Endothelial cell of umbilical vein (primary cell): ENCODE results near the gene SS18L1. TPM values are rescaled to one million over a fixed set of nuclear protein-coding genes. Genes with fewer than 3 reads are reported as not detected.
A peak's percentile ranks its signal among the peaks of the same experiment; 100 is the strongest.

Experiments
- BruUV-seq: library from RNA; stranded (reverse); fragments of 400-500 nt; replicated peaks from 2 replicates; lab custom pipeline; 2021; lab: Mats Ljungman, UMichigan
- CTCF ChIA-PET: fragments of 300-600, 350-600 bp; sonication (Branson Sonifier 250); formaldehyde crosslinking; loops from one replicate; lab custom pipeline; 2021; ENCODE audit warnings: antibody characterized with exemption, inconsistent platforms; lab: Charles Lee
- POLR2A ChIA-PET: fragments of 300-600, 350-600 bp; sonication (Branson Sonifier 250); formaldehyde crosslinking; loops from one replicate; lab custom pipeline; 2021; ENCODE audit warnings: antibody characterized with exemption, inconsistent platforms; lab: Charles Lee
- DNase-seq: peaks from one replicate; pipeline ENCODE4 v3.0.0-alpha.2; 2011; ENCODE audit warnings: low read depth, low spot score
- FAIRE-seq: peaks from 2 replicates; lab custom pipeline; 2011; peaks lifted over from hg19 to GRCh38; lab: Jason Lieb, UNC
- H2AFZ ChIP-seq: 2 replicates; pipeline ENCODE4 v1.6.0; 2012; ENCODE audit warnings: low read depth, low read length, control low read depth, inconsistent platforms
- H3K27ac ChIP-seq: 2 replicates; pipeline ENCODE4 v1.5.1; 2011; ENCODE audit warnings: low read depth, mild to moderate bottlenecking, control low read depth, low read length, moderate library complexity; ENCODE audit not compliant: insufficient read depth
- H3K27me3 ChIP-seq, 2 experiments: 2 replicates each; pipeline versions ENCODE4 v1.6.0 to v1.6.1; 2011; ENCODE audit warnings: low read length in 2 of 2, mixed read lengths in 1 of 2; ENCODE audit not compliant: control insufficient read depth in 2 of 2, insufficient read depth in 2 of 2
- H3K36me3 ChIP-seq, 2 experiments: 2 replicates in 1 of 2; 3 replicates in 1 of 2; pipeline ENCODE4 v1.5.1; 2011; ENCODE audit warnings: low read length in 2 of 2, mild to moderate bottlenecking in 1 of 2, moderate library complexity in 1 of 2; ENCODE audit not compliant: control insufficient read depth in 2 of 2, insufficient read depth in 2 of 2; ENCODE audit errors: extremely low read depth in 1 of 2
- H3K4me1 ChIP-seq: 3 replicates; pipeline ENCODE4 v1.5.1; 2011; ENCODE audit warnings: mild to moderate bottlenecking, low read length; ENCODE audit not compliant: control insufficient read depth, insufficient read depth; ENCODE audit errors: extremely low read depth
- H3K4me2 ChIP-seq: 2 replicates; pipeline ENCODE4 v1.6.1; 2011; ENCODE audit warnings: low read length, control low read depth, mixed read lengths; ENCODE audit not compliant: insufficient read depth
- H3K4me3 ChIP-seq, 3 experiments: fragments of 200-600 bp in 1 of 3; sonication (generic), shearing (Covaris generic) in 1 of 3; replicated peaks in 1 of 3; 2 replicates each; pipeline ENCODE4 v1.5.1; 2011 to 2016; ENCODE audit warnings: control low read depth in 3 of 3, low read length in 3 of 3, mild to moderate bottlenecking in 2 of 3, inconsistent platforms in 1 of 3, low read depth in 1 of 3, moderate library complexity in 1 of 3; ENCODE audit not compliant: insufficient read depth in 1 of 3
- H3K79me2 ChIP-seq: 2 replicates; pipeline ENCODE4 v1.6.0; 2012; ENCODE audit warnings: low read length, inconsistent platforms; ENCODE audit not compliant: control insufficient read depth, insufficient read depth
- H3K9ac ChIP-seq: replicated peaks from 2 replicates; pipeline ENCODE3; 2011; ENCODE audit warnings: low read length, control low read depth; ENCODE audit not compliant: insufficient read depth; ENCODE audit errors: extremely low read depth
- H3K9me1 ChIP-seq: replicated peaks from 3 replicates; pipeline ENCODE4 v1.6.0; 2011; ENCODE audit warnings: mild to moderate bottlenecking, low read length; ENCODE audit not compliant: control insufficient read depth, insufficient read depth; ENCODE audit errors: extremely low read depth
- H3K9me3 ChIP-seq: replicated peaks from 2 replicates; pipeline ENCODE4 v1.5.1; 2012; ENCODE audit warnings: low read length, inconsistent platforms; ENCODE audit not compliant: control insufficient read depth, insufficient read depth
- H4K20me1 ChIP-seq: replicated peaks from 2 replicates; pipeline ENCODE3; 2011; ENCODE audit warnings: mild to moderate bottlenecking, low read length; ENCODE audit not compliant: control insufficient read depth, insufficient read depth; ENCODE audit errors: extremely low read depth
- CTCF ChIP-seq, 2 donors: IDR thresholded peaks; 1 replicate in 1 of 2; 2 replicates in 1 of 2; pipeline ENCODE4 v1.5.1; 2011; ENCODE audit warnings: low read length in 2 of 2, mild to moderate bottlenecking in 2 of 2, moderate library complexity in 2 of 2, control low read depth in 1 of 2, inconsistent platforms in 1 of 2, low read depth in 1 of 2; ENCODE audit not compliant: insufficient read depth in 1 of 2; ENCODE audit errors: extremely low read depth in 1 of 2
- EZH2 ChIP-seq: IDR thresholded peaks from 2 replicates; pipeline ENCODE4 v1.6.1; 2012; ENCODE audit warnings: borderline replicate concordance, low read depth, mild to moderate bottlenecking, moderate library complexity, low read length, inconsistent platforms; ENCODE audit not compliant: severe bottlenecking
- FOS ChIP-seq: IDR thresholded peaks from 2 replicates; pipeline ENCODE4 v1.6.1; 2011; ENCODE audit warnings: mild to moderate bottlenecking, low read length, moderate library complexity, borderline replicate concordance; ENCODE audit not compliant: insufficient read depth
- GATA2 ChIP-seq: IDR thresholded peaks from 2 replicates; pipeline ENCODE4 v1.7.0; 2011; ENCODE audit warnings: low read depth, mild to moderate bottlenecking, moderate library complexity, mixed read lengths, low read length; ENCODE audit not compliant: insufficient read length, insufficient read depth
- JUN ChIP-seq: IDR thresholded peaks from 2 replicates; pipeline ENCODE4 v1.6.1; 2011; ENCODE audit warnings: borderline replicate concordance, low read depth; ENCODE audit not compliant: insufficient read length, insufficient read depth
- MAX ChIP-seq: IDR thresholded peaks from 2 replicates; pipeline ENCODE4 v1.6.1; 2011; ENCODE audit not compliant: insufficient read depth, insufficient read length
- MYC ChIP-seq: IDR thresholded peaks from one replicate; pipeline ENCODE4 v1.6.1; 2011; ENCODE audit warnings: mild to moderate bottlenecking, low read depth, low read length
- POLR2A ChIP-seq: IDR thresholded peaks from 2 replicates; pipeline ENCODE4 v1.6.1; 2012; ENCODE audit warnings: low read depth, mild to moderate bottlenecking, control low read depth, low read length
- POLR2AphosphoS5 ChIP-seq: IDR thresholded peaks from 2 replicates; pipeline ENCODE4 v1.6.1; 2012; ENCODE audit warnings: low read depth, mild to moderate bottlenecking, control low read depth, low read length, moderate library complexity; ENCODE audit not compliant: insufficient read depth
- dilution Hi-C: fragments of 300-500 bp; cut with MboI; formaldehyde crosslinking; loops from one replicate; pipeline ENCODE4 v1.15.0; 2019; ENCODE audit warnings: low sequenced_read_pairs; ENCODE audit not compliant: extremely low pct_ligation_motif_present
- intact Hi-C: fragments of 100-400 bp; cut with micrococcal nuclease; formaldehyde crosslinking; loops from one replicate; pipeline ENCODE4 v1.10.0; 2022
- polyA plus RNA-seq, 4 experiments: library from polyadenylated mRNA; depleted of rRNA in 3 of 4; stranded (reverse) in 3 of 4; unstranded in 1 of 4; fragments of >200 nt; gene quantifications; 2 replicates each; pipeline versions ENCODE4 v1.2.1 to v1.2.3, GENCODE V29; 2011 to 2012; ENCODE audit warnings: missing spikeins in 1 of 4
- total RNA-seq: library from RNA; stranded (reverse); gene quantifications from 2 replicates; pipeline ENCODE4 v1.2.3, GENCODE V29; 2021

The SS18L1 gene
- total and polyA plus RNA-seq, 2 donors (not counting 3 experiments of a cell fraction or from before 2014, with no cell fraction given): 15.4 to 21.7 TPM

GRCh38 chr20:62203378-62204030 lies 59.9 kb downstream of the SS18L1 start:
- H3K27me3 ChIP-seq: no peaks in the 10 kb centered on the region
- no TSS peak for BruUV-seq
- H3K9me1 ChIP-seq: no peaks in the 10 kb centered on the region
- H3K79me2 ChIP-seq: no peaks in the 10 kb centered on the region
- no peak overlapping the region for H3K4me3 ChIP-seq
- ChIA-PET CTCF (no interaction called here), POLR2A (interaction anchor here (0.6 kb wide), 1 partner anchor 27 kb away, joined by 3 read pairs; no protein-coding TSS in a partner anchor)
- H4K20me1 ChIP-seq: no peaks in the 10 kb centered on the region
- no peak for TF ChIP-seq JUN
- FAIRE-seq (peak; percentile 76), DNase-seq (peak; percentile 52)
- no peak overlapping the region for H3K27ac ChIP-seq
- dilution Hi-C loops: no loop called here
- intact Hi-C loops: loop anchor here (5.0 kb wide), 1 partner anchor 84 kb away; no protein-coding TSS in a partner anchor
- H3K9me3 ChIP-seq: no peaks in the 10 kb centered on the region
- no peak overlapping the region for H3K9ac ChIP-seq
- peaks cover 9% of the 10 kb centered on the region for H3K4me1 ChIP-seq
- peaks cover 0 to 18% of the 10 kb centered on the region in 2 experiments for H3K36me3 ChIP-seq
- H2AFZ ChIP-seq: no peak overlapping the region
- H3K4me2 ChIP-seq: peak overlapping the region; percentile 7

GRCh38 chr20:62205618-62206387 lies 62.2 kb downstream of the SS18L1 start:
- BruUV-seq: no TSS peak
- dilution Hi-C loops: no loop called here
- no peak overlapping the region for H3K4me3 ChIP-seq

More at GRCh38 chr20:62205618-62206387, 62.2 kb downstream of the SS18L1 start:
- Histone ChIP-seq H3K27ac (no peak overlapping the region), H3K79me2 (no peaks in the 10 kb centered on the region), H2AFZ (no peak overlapping the region), H3K9me1 (no peaks in the 10 kb centered on the region), H3K4me2 (no peak overlapping the region), H3K36me3 (peaks cover 0 to 9% of the 10 kb centered on the region in 2 experiments), H4K20me1 (no peaks in the 10 kb centered on the region), H3K9ac (no peak overlapping the region), H3K4me1 (peaks cover 9% of the 10 kb centered on the region), H3K9me3 (no peaks in the 10 kb centered on the region), H3K27me3 (no peaks in the 10 kb centered on the region)
- intact Hi-C loops: no loop called here
- TF ChIP-seq JUN: no peak
- TF ChIP-seq MAX: no peak
- no peak for TF ChIP-seq POLR2AphosphoS5
- no peak for TF ChIP-seq EZH2
- no peak for TF ChIP-seq CTCF (IDR thresholded peaks at IDR 0.05; ENCODE audit: extremely low read depth in 1 of 2, insufficient read depth in 1 of 2, low read depth in 1 of 2, low read length in 2 of 2)
- no peak for TF ChIP-seq MYC
- no peak for TF ChIP-seq FOS
- TF ChIP-seq GATA2: no peak
- TF ChIP-seq POLR2A: no peak
- ChIA-PET POLR2A (no interaction called here), CTCF (no interaction called here)
- FAIRE-seq (no peak), DNase-seq (no peak)
